SK-N-MC (cell line): ENCODE measurements around the gene ARHGAP24.

Source experiments
- EZH2 ChIP-seq: fragments of 200-600 bp; sonication (generic); IDR thresholded peaks from one replicate; pipeline ENCODE4 v1.6.1; 2017; ENCODE audit warnings: antibody characterized with exemption
- POLR2AphosphoS5 ChIP-seq: IDR thresholded peaks from 2 replicates; pipeline ENCODE4 v1.6.1; 2012; ENCODE audit warnings: mild to moderate bottlenecking, low read depth, low read length, borderline replicate concordance

DNA sequence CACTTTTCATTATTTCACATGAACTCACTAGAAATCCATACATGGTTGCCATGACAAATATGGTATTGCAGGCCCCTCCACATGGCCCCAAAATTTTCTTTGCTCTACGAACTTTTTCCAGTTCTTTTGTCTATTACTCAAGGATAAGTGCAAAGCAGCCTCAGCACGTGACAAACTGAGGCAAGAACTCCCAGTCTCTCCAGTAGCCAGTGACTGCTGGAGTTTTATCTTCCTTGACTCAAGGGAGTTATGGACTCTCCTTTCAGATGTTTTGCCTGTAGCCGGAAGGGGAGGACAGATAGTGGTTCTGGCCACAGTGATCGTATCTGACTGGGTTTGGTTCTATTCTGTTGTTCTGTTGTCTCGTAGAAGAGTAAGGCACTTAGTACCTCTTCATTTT, 105.5 kb downstream of the ARHGAP24 start:
- no peak for TF ChIP-seq EZH2
- no peak for TF ChIP-seq POLR2AphosphoS5
